IMR-90 (cell line): ENCODE data around the gene DUOX1. TPM values are rescaled to one million over a fixed set of nuclear protein-coding genes. Genes with fewer than 3 reads are reported as not detected.

Experiments
- ATAC-seq: fragments of 200-7000 bp; cut with Tn5 transposase; 2 replicates; pipeline ENCODE4 v1.9.1; 2020; ENCODE audit warnings: low read depth, mild to moderate bottlenecking, moderate library complexity
- BruUV-seq: library from RNA; stranded (reverse); fragments of 400-500 nt; replicated peaks from 2 replicates; lab custom pipeline; 2021; lab: Mats Ljungman, UMichigan
- CTCF ChIA-PET: fragments of 300-600 bp; formaldehyde crosslinking; extraction: SDS; loops from one replicate; lab custom pipeline; 2021; ENCODE audit warnings: antibody characterized with exemption; lab: Yijun Ruan, JAX
- POLR2A ChIA-PET: fragments of 300-600 bp; sonication (Branson Sonifier 250); formaldehyde crosslinking; loops from one replicate; lab custom pipeline; 2022; ENCODE audit warnings: antibody characterized with exemption; ENCODE audit not compliant: unreplicated experiment; lab: Charles Lee
- DNase-seq: peaks from one replicate; pipeline ENCODE4 v3.0.0; 2013
- H2AFZ ChIP-seq: replicated peaks from 2 replicates; pipeline ENCODE3; 2013; ENCODE audit warnings: low read length, mild to moderate bottlenecking; ENCODE audit not compliant: poor library complexity
- H2AK5ac ChIP-seq: 2 replicates; pipeline ENCODE4 v1.6.1; 2013; ENCODE audit warnings: low read depth, low read length, inconsistent platforms
- H2AK9ac ChIP-seq: replicated peaks from 2 replicates; pipeline ENCODE3; 2013; ENCODE audit warnings: mild to moderate bottlenecking, low read depth, low read length, moderate library complexity; ENCODE audit not compliant: poor library complexity
- H2BK120ac ChIP-seq: 2 replicates; pipeline ENCODE4 v1.6.1; 2013; ENCODE audit warnings: low read depth, low read length, inconsistent platforms
- H2BK15ac ChIP-seq: 3 replicates; pipeline ENCODE4 v1.6.1; 2013; ENCODE audit warnings: low read depth, low read length, inconsistent platforms
- H2BK20ac ChIP-seq: 2 replicates; pipeline ENCODE4 v1.6.1; 2013; ENCODE audit warnings: low read depth, mild to moderate bottlenecking, inconsistent platforms, low read length, moderate library complexity
- H2BK5ac ChIP-seq: 2 replicates; pipeline ENCODE4 v1.6.1; 2013; ENCODE audit warnings: mild to moderate bottlenecking, low read depth, low read length, inconsistent platforms; ENCODE audit not compliant: poor library complexity, severe bottlenecking
- H3K14ac ChIP-seq: replicated peaks from 2 replicates; pipeline ENCODE4 v1.6.1; 2013; ENCODE audit warnings: low read depth, low read length, inconsistent platforms
- H3K18ac ChIP-seq: 2 replicates; pipeline ENCODE4 v1.6.1; 2013; ENCODE audit warnings: low read depth, low read length, control low read depth
- H3K23ac ChIP-seq: 2 replicates; pipeline ENCODE4 v1.6.1; 2013; ENCODE audit warnings: low read depth, low read length, inconsistent platforms
- H3K27ac ChIP-seq: 2 replicates; pipeline ENCODE4 v1.5.1; 2013; ENCODE audit warnings: mild to moderate bottlenecking, control low read depth, low read length; ENCODE audit not compliant: insufficient read depth
- H3K27me3 ChIP-seq: 2 replicates; pipeline ENCODE4 v1.6.1; 2013; ENCODE audit warnings: low read length; ENCODE audit not compliant: control insufficient read depth, insufficient read depth
- H3K36me3 ChIP-seq: 2 replicates; pipeline ENCODE4 v1.6.1; 2013; ENCODE audit warnings: low read length, mixed read lengths; ENCODE audit not compliant: control insufficient read depth, insufficient read depth
- H3K4ac ChIP-seq: 2 replicates; pipeline ENCODE4 v1.6.1; 2013; ENCODE audit warnings: low read depth, low read length, inconsistent platforms
- H3K4me1 ChIP-seq: 2 replicates; pipeline ENCODE4 v1.6.1; 2013; ENCODE audit warnings: low read length, mixed read lengths; ENCODE audit not compliant: control insufficient read depth, insufficient read depth
- H3K4me2 ChIP-seq: 2 replicates; pipeline ENCODE4 v1.6.1; 2013; ENCODE audit warnings: low read depth, mild to moderate bottlenecking, control low read depth, low read length, moderate library complexity
- H3K4me3 ChIP-seq: 2 replicates; pipeline ENCODE4 v1.5.1; 2013; ENCODE audit warnings: low read depth, mild to moderate bottlenecking, control low read depth, low read length, moderate library complexity; ENCODE audit not compliant: insufficient read depth
- H3K56ac ChIP-seq: 2 replicates; pipeline ENCODE4 v1.6.1; 2013; ENCODE audit warnings: low read length, inconsistent platforms; ENCODE audit not compliant: insufficient read depth; ENCODE audit errors: extremely low read depth
- H3K79me1 ChIP-seq, 2 experiments: 2 replicates each; pipeline ENCODE4 v1.6.1; 2013; ENCODE audit warnings: low read length in 2 of 2, inconsistent platforms in 1 of 2, low read depth in 1 of 2
- H3K9ac ChIP-seq: 2 replicates; pipeline ENCODE4 v1.6.1; 2013; ENCODE audit warnings: low read depth, low read length, control low read depth
- H3K9me1 ChIP-seq: 2 replicates; pipeline ENCODE4 v1.6.1; 2013; ENCODE audit warnings: low read length, inconsistent platforms; ENCODE audit not compliant: insufficient read depth
- H3K9me3 ChIP-seq: 2 replicates; pipeline ENCODE4 v1.6.1; 2013; ENCODE audit warnings: low read length; ENCODE audit not compliant: control insufficient read depth, insufficient read depth
- H4K20me1 ChIP-seq: 2 replicates; pipeline ENCODE4 v1.6.1; 2013; ENCODE audit warnings: low read length, inconsistent platforms; ENCODE audit not compliant: insufficient read depth
- H4K5ac ChIP-seq: 2 replicates; pipeline ENCODE4 v1.6.1; 2013; ENCODE audit warnings: mild to moderate bottlenecking, low read depth, low read length, control low read depth
- H4K8ac ChIP-seq, 2 experiments: 2 replicates each; pipeline ENCODE4 v1.6.1; 2013; ENCODE audit warnings: low read depth in 2 of 2, low read length in 2 of 2, control low read depth in 1 of 2, inconsistent platforms in 1 of 2
- H4K91ac ChIP-seq: 2 replicates; pipeline ENCODE4 v1.6.1; 2013; ENCODE audit warnings: low read depth, low read length, inconsistent platforms; ENCODE audit not compliant: insufficient read depth
- BHLHE40 ChIP-seq: fragments of 150-350 bp; IDR thresholded peaks from 2 replicates; pipeline ENCODE4 v1.6.1; 2016; ENCODE audit warnings: mild to moderate bottlenecking, low read depth, low read length
- CEBPB ChIP-seq: IDR thresholded peaks from 2 replicates; pipeline ENCODE4 v1.6.1; 2012; ENCODE audit warnings: low read depth, low read length, improper control_type of control experiment
- CHD1 ChIP-seq: IDR thresholded peaks from 2 replicates; pipeline ENCODE4 v1.6.1; 2012; ENCODE audit warnings: low read depth, low read length, improper control_type of control experiment
- CTCF ChIP-seq: conservative IDR thresholded peaks from 2 replicates; pipeline ENCODE4 v1.5.1; 2012; ENCODE audit warnings: mild to moderate bottlenecking, low read depth, low read length, improper control_type of control experiment
- ELK1 ChIP-seq: fragments of 150-350 bp; IDR thresholded peaks from 2 replicates; pipeline ENCODE4 v1.6.1; 2016; ENCODE audit warnings: low read depth, mild to moderate bottlenecking, low read length, moderate library complexity, borderline replicate concordance
- FOS ChIP-seq: fragments of 150-350 bp; IDR thresholded peaks from 2 replicates; pipeline ENCODE4 v1.6.1; 2016; ENCODE audit warnings: low read depth, low read length
- MAFK ChIP-seq: IDR thresholded peaks from 2 replicates; pipeline ENCODE4 v1.6.1; 2012; ENCODE audit warnings: low read depth, low read length, improper control_type of control experiment
- MXI1 ChIP-seq: IDR thresholded peaks from 2 replicates; pipeline ENCODE4 v1.6.1; 2012; ENCODE audit warnings: low read depth, mild to moderate bottlenecking, low read length, moderate library complexity, borderline replicate concordance
- NFE2L2 ChIP-seq: fragments of 150-350 bp; IDR thresholded peaks from 2 replicates; pipeline ENCODE4 v1.6.1; 2016; ENCODE audit warnings: low read depth, mild to moderate bottlenecking, low read length
- RAD21 ChIP-seq: IDR thresholded peaks from 2 replicates; pipeline ENCODE4 v1.6.1; 2012; ENCODE audit warnings: low read length, improper control_type of control experiment
- RCOR1 ChIP-seq: IDR thresholded peaks from 2 replicates; pipeline ENCODE4 v1.6.1; 2012; ENCODE audit warnings: mild to moderate bottlenecking, low read length, improper control_type of control experiment; ENCODE audit not compliant: insufficient replicate concordance
- RFX5 ChIP-seq: IDR thresholded peaks from 2 replicates; pipeline ENCODE4 v1.8.0; 2012; ENCODE audit warnings: low read depth, mild to moderate bottlenecking, low read length, moderate library complexity
- SMC3 ChIP-seq: fragments of 150-350 bp; IDR thresholded peaks from 2 replicates; pipeline ENCODE4 v1.6.1; 2016; ENCODE audit warnings: low read depth, mild to moderate bottlenecking, antibody characterized with exemption, low read length, moderate library complexity
- WGBS, 2 experiments: methylation state at CpG; one replicate each; pipeline versions ENCODE4 v1.1.5 to v1.1.7; 2013; ENCODE audit warnings: missing lambda C conversion rate in 2 of 2; ENCODE audit not compliant: insufficient read length in 1 of 2; ENCODE audit errors: extremely low coverage in 2 of 2; 5-methylcytosine and 5-hydroxymethylcytosine counted together
- dilution Hi-C: fragments of 300-500 bp; cut with HindIII; formaldehyde crosslinking; loops from one replicate; pipeline ENCODE4 v1.14.3; 2018; ENCODE audit warnings: low sequenced_read_pairs; ENCODE audit not compliant: unreplicated experiment
- in situ Hi-C: fragments of 300-500 bp; cut with MboI; formaldehyde crosslinking; loops from 3 replicates; pipeline ENCODE4 v1.14.3; 2019; ENCODE audit warnings: low sequenced_read_pairs, inconsistent platforms, mixed read lengths
- intact Hi-C: fragments of 100-400 bp; cut with micrococcal nuclease; formaldehyde crosslinking; loops from 2 replicates; pipeline ENCODE4 v1.10.0; 2022
- polyA plus RNA-seq, 3 experiments: library from polyadenylated mRNA; depleted of rRNA; stranded (reverse); fragments of >200 nt; gene quantifications; 2 replicates each; pipeline ENCODE4 v1.2.3, GENCODE V29; 2012; ENCODE audit warnings: low replicate concordance in 1 of 3
- total RNA-seq: library from RNA; depleted of rRNA; stranded (reverse); fragments of >200 nt; gene quantifications from 2 replicates; pipeline ENCODE4 v1.2.3, GENCODE V29; 2012

DUOX1 gene
- total and polyA plus RNA-seq, 2 of the 4 experiments (the other 2 are of a cell fraction) = not detected

- Histone ChIP-seq H3K9me3 (no peaks in the 10 kb centered on the region), H4K91ac (no peak overlapping the region), H2BK15ac (no peak overlapping the region), H2AK5ac (no peak overlapping the region), H3K4me1 (peaks cover 2% of the 10 kb centered on the region; the same call in 1 of the 2 replicates), H3K4ac (no peak overlapping the region), H3K4me3 (no peak overlapping the region), H2BK120ac (no peak overlapping the region), H2BK5ac (no peak overlapping the region), H3K9me1 (0 out of 2 replicates have a peak, but pooled peaks cover 6% of the 10 kb centered on the region), H3K14ac (no peak overlapping the region), H4K5ac (no peak overlapping the region), H2AK9ac (no peak overlapping the region), H4K20me1 (no peaks in the 10 kb centered on the region), H2AFZ (no peak overlapping the region), H3K27ac (no peak overlapping the region), H3K18ac (no peak overlapping the region), H3K27me3 (no peaks in the 10 kb centered on the region), H3K23ac (no peak overlapping the region), H4K8ac (no peak overlapping the region), H3K36me3 (no peaks in the 10 kb centered on the region), H3K56ac (no peak overlapping the region), H3K79me1 (no peaks in the 10 kb centered on the region), H2BK20ac (no peak overlapping the region), H3K4me2 (no peak overlapping the region), H3K9ac (no peak overlapping the region)
- ATAC-seq = no peak
- intact Hi-C loops (no loop called here), dilution Hi-C loops (no loop called here), in situ Hi-C loops (no loop called here)
- TF ChIP-seq FOS = no peak
- no peak for TF ChIP-seq MXI1
- TF ChIP-seq CTCF = no peak
- TF ChIP-seq ELK1 = no peak
- TF ChIP-seq BHLHE40 = no peak
- TF ChIP-seq CEBPB = no peak
- TF ChIP-seq CHD1 = no peak
- TF ChIP-seq SMC3 = no peak
- TF ChIP-seq RCOR1 = no peak
- no peak for TF ChIP-seq NFE2L2
- no peak for TF ChIP-seq RAD21
- TF ChIP-seq MAFK = no peak
- TF ChIP-seq RFX5 = no peak
- 46% methylated on average over 2 of the region's 7 CpGs; no CpG with 5 or more reads in 1 of the 2 experiments for WGBS, 2 experiments
- no TSS peak for BruUV-seq
- no peak for DNase-seq
- ChIA-PET POLR2A (no interaction called here), CTCF (interaction anchor here (2.9 kb wide), 1 partner anchor 39 kb away, joined by 11 read pairs; no protein-coding TSS in a partner anchor)
These were observed 72.1 kb downstream of the DUOX1 start for GRCh38 chr15:45201869-45202268.
